ENCODE data around the gene SLC2A13.

SLC2A13 gene

DNA sequence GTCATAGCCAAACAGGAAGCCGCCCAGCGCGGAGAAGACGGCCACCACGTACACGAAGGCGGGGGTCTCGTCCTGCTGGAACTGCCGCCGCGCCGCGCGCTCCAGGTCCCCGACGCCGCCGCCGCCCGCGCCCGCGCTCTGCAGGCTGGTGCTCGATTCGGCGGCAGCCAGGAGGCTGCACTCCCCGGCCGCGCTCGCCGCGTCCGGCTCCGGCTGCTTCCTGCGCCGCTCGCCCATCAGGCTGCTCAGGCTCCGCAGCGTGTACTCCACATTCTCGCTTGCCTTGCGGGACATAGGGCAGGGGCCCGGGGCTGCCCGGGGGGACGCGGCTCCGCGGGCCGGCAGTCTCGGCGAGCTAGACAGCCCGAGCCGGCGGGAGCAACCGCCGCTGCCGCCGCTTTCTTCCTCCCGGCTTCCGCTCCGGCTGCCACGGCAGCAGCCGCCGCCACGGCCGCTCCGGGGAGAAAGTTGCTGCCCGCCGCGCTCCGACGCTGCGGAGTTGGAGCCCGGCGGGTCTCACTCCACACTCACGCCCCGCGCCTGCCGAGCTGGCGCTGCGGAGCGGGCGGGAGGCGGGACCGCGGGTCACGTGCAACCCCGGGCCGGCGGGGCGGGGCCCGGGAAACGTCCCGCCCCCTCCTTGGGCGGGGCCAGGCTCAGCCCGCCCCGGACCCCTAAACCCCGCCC is at the start of gene SLC2A13:
Gene SLC2A13 (minus strand): TSS at position 567 of the 687 bp plus-strand sequence. CDS start 273 bp downstream, at position 294.
- peak within 1 kb of the TSS; percentile 72 for H3K4me3 ChIP-seq (ENCODE audit: low read depth, low read length)
- TF ChIP-seq, protein P1, sequence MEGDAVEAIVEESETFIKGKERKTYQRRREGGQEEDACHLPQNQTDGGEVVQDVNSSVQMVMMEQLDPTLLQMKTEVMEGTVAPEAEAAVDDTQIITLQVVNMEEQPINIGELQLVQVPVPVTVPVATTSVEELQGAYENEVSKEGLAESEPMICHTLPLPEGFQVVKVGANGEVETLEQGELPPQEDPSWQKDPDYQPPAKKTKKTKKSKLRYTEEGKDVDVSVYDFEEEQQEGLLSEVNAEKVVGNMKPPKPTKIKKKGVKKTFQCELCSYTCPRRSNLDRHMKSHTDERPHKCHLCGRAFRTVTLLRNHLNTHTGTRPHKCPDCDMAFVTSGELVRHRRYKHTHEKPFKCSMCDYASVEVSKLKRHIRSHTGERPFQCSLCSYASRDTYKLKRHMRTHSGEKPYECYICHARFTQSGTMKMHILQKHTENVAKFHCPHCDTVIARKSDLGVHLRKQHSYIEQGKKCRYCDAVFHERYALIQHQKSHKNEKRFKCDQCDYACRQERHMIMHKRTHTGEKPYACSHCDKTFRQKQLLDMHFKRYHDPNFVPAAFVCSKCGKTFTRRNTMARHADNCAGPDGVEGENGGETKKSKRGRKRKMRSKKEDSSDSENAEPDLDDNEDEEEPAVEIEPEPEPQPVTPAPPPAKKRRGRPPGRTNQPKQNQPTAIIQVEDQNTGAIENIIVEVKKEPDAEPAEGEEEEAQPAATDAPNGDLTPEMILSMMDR (IDR thresholded peaks at IDR 0.05; ENCODE audit: borderline replicate concordance, insufficient read depth, low read depth, low read length), result no peak

DNA sequence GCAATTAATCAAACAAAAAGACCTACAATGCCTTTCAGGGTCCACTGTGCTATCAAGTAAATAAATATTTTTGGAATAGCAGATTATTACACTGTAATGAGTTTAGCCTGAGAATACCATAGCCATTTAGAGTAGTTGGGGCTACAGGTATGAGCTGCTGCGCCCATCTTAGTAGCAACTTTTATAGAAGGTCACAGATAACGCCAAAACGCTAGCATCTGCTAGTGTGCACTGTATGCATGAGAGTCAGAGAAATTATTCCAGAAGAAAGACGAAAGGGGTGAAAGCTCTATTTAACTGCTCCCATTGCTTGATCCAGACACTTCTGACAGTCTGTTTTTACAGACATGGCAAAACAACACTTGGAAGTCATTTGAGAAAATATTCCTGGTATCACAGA is 48.5 kb upstream of the SLC2A13 start:
- no peak overlapping the region for H3K4me3 ChIP-seq (ENCODE audit: low read depth, low read length)
- TF ChIP-seq, protein P1 (IDR thresholded peaks at IDR 0.05; ENCODE audit: borderline replicate concordance, insufficient read depth, low read depth, low read length), result no peak

DNA sequence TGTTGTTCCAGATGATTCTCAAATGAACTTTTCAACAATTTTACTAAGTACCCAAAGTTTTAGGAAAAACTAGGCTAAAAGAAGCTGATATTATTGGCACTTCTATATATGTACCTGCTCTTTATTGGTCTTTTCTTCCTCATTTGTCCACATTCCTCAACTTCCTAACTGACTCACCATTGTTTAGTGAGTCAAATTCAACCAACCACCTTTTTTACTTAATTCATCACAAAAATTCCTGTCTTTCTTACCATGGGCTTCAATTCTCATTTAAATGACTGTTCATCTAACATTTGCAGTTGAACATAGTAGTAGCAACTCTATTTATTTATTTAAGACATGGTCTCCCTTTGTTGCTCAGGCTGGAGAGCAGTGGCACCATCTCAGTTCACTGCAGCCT is 47.6 kb upstream of the SLC2A13 start:
- TF ChIP-seq, protein P1 (IDR thresholded peaks at IDR 0.05; ENCODE audit: borderline replicate concordance, insufficient read depth, low read depth, low read length), result no peak
- H3K4me3 ChIP-seq (ENCODE audit: low read depth, low read length), result no peak overlapping the region

DNA sequence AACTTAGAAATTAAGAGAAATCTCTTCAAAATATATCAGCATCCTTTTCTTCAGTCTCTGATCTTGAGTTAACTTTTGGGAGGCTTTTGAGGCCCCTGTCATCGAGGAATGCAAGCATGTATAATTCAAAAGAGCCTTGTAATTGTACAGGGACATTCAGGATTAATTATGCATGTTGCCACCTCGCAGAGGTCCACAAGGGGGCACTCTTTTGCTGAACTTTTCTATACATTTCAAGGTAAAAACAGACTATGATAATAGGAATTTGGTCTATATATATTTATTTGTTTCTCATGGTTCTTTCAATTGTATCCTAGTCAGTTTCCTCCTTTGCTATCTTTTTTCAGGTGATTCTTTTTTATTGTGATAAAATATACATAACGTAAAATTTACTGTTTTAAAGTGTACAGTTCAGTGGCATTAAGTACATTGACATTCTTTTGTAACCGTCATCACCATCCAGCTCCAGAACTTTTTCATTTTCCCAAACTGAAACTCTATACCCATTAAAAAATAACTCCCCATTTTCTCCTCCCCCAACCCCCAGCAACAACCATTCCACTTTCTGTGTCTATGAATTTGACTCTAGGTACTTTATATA is 47.0 kb upstream of the SLC2A13 start:
- TF ChIP-seq, protein P1 (IDR thresholded peaks at IDR 0.05; ENCODE audit: borderline replicate concordance, insufficient read depth, low read depth, low read length), result peak; percentile 46; the same call in 1 of the 2 replicates

DNA sequence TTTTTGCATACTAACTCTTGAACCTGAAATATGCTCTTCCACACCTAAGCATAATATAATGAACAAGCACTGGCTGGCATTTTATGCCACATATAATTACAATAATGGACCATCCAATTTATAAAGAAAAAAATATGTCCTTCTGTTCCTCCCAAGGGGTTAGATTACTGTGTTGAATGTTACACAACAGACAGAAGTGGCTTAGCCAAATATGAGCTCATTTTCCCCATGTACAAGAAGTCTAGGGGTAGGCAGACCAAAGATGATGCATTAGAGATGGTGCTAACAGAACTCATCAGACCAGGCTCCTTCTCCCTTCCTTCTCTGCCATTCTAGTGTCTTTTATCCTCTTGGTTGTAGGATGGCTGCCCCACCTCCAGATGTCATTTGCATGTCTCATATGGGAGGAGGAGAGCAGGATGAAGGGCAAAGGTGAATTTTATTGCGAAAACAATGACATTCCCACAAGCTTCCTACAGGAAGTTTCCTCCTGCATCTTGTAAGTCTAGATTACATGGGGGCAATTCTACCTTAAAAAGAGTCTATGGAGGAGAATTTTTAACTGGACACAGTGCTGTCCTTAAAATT is 43.9 kb upstream of the SLC2A13 start:
- H3K4me3 ChIP-seq (ENCODE audit: low read depth, low read length), result no peak overlapping the region
- TF ChIP-seq, protein P1 (IDR thresholded peaks at IDR 0.05; ENCODE audit: borderline replicate concordance, insufficient read depth, low read depth, low read length), result no peak

More for the DNA sequence above, 47.0 kb upstream of the SLC2A13 start:
- no peak overlapping the region for H3K4me3 ChIP-seq (ENCODE audit: low read depth, low read length)

- H3K4me3 ChIP-seq (ENCODE audit: low read depth, low read length), result no peak overlapping the region
- TF ChIP-seq, protein P1 (IDR thresholded peaks at IDR 0.05; ENCODE audit: borderline replicate concordance, insufficient read depth, low read depth, low read length), result no peak
Observed at GRCh38 chr12:40146800-40147797, 41.2 kb upstream of the SLC2A13 start.

All from GM12875 (cell line).